Osteocyte (in vitro differentiated cells): Measurements from ENCODE around the gene PNLIP. TPM values are rescaled to one million over a fixed set of nuclear protein-coding genes. Genes with fewer than 3 reads are reported as not detected.

Experiments used
- DNase-seq: peaks from one replicate; pipeline ENCODE4 v3.0.0; 2021; ENCODE audit warnings: mixed read lengths; ENCODE audit not compliant: unreplicated experiment; ENCODE audit errors: extremely low spot score
- H3K27ac Mint-ChIP-seq: one replicate; pipeline ENCODE4 v1.8.0; 2021; ENCODE audit warnings: mild to moderate bottlenecking, mixed read lengths; ENCODE audit not compliant: unreplicated experiment
- H3K27me3 Mint-ChIP-seq: one replicate; pipeline ENCODE4 v1.8.0; 2021; ENCODE audit warnings: mixed read lengths; ENCODE audit not compliant: unreplicated experiment
- H3K36me3 Mint-ChIP-seq: one replicate; pipeline ENCODE4 v1.8.0; 2021; ENCODE audit warnings: mixed read lengths; ENCODE audit not compliant: unreplicated experiment
- H3K4me1 Mint-ChIP-seq: one replicate; pipeline ENCODE4 v1.8.0; 2021; ENCODE audit warnings: mixed read lengths; ENCODE audit not compliant: unreplicated experiment
- H3K4me3 Mint-ChIP-seq: one replicate; pipeline ENCODE4 v1.8.0; 2021; ENCODE audit warnings: mild to moderate bottlenecking, moderate library complexity, mixed read lengths; ENCODE audit not compliant: unreplicated experiment
- H3K9me3 Mint-ChIP-seq: one replicate; pipeline ENCODE4 v1.8.0; 2021; ENCODE audit warnings: mixed read lengths; ENCODE audit not compliant: unreplicated experiment
- total RNA-seq: library from RNA; stranded (reverse); gene quantifications from 2 replicates; pipeline ENCODE4 v1.2.1, GENCODE V29; 2021
- TF ChIP-seq, protein P1 (sequence below): fragments of 200-600 bp; sonication (generic); IDR thresholded peaks from 2 replicates; pipeline ENCODE4 v1.5.0; 2021; ENCODE audit warnings: antibody characterized with exemption, mild to moderate bottlenecking, moderate library complexity

Gene PNLIP
- total RNA-seq, 1 donor from 2014 or later = not detected

DNA sequence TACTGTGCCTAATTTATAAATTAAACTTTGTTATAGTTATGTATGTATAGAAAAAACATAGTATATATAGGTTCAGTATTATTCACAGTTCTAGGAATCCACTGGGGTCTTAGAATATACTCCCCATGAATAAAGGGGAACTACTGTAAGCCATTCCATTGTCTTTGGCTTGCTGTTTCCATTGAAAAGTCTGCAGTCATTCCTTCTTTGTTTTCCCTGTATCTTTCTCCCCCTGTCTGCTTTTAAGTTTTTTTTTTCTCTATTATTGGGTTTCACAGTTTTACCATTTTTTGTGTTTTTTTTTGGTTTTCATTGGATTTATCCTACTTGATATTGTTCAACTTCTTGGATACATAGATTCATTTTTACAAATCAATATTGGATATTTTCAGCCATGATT is 6.7 kb upstream of the PNLIP start:
- no peak for DNase-seq
- Mint-ChIP-seq H3K27me3 (peaks cover 2% of the 10 kb centered on the region), H3K27ac (no peak overlapping the region), H3K36me3 (no peaks in the 10 kb centered on the region), H3K4me3 (no peak overlapping the region), H3K9me3 (peaks cover 5% of the 10 kb centered on the region), H3K4me1 (no peaks in the 10 kb centered on the region)
- TF ChIP-seq, protein P1, sequence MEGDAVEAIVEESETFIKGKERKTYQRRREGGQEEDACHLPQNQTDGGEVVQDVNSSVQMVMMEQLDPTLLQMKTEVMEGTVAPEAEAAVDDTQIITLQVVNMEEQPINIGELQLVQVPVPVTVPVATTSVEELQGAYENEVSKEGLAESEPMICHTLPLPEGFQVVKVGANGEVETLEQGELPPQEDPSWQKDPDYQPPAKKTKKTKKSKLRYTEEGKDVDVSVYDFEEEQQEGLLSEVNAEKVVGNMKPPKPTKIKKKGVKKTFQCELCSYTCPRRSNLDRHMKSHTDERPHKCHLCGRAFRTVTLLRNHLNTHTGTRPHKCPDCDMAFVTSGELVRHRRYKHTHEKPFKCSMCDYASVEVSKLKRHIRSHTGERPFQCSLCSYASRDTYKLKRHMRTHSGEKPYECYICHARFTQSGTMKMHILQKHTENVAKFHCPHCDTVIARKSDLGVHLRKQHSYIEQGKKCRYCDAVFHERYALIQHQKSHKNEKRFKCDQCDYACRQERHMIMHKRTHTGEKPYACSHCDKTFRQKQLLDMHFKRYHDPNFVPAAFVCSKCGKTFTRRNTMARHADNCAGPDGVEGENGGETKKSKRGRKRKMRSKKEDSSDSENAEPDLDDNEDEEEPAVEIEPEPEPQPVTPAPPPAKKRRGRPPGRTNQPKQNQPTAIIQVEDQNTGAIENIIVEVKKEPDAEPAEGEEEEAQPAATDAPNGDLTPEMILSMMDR = no peak

DNA sequence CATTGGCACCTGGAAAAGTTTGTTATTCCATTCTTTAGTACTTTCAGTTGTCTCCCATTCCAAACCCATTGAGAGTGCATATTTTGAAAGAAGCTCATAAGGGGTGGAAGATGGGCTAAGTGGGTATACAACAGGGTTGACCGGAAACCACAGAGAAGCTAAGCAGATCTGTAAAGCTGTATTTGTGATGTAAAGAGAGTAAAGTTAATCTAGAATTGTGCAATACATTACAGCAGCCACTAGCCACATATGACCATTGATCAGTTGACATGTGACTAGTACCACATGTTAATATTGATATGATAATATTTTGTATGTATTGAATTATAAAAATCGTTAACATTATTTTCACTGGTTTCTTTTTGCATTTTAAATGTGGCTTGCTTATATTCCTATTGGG is 4.9 kb upstream of the PNLIP start:
- peaks cover under 1% of the 10 kb centered on the region for H3K9me3 Mint-ChIP-seq
- H3K27me3 Mint-ChIP-seq = peaks cover 5% of the 10 kb centered on the region
- H3K4me1 Mint-ChIP-seq = no peaks in the 10 kb centered on the region
- TF ChIP-seq, protein P1 = no peak
- H3K27ac Mint-ChIP-seq = no peak overlapping the region
- H3K4me3 Mint-ChIP-seq = no peak overlapping the region
- H3K36me3 Mint-ChIP-seq = no peaks in the 10 kb centered on the region
- no peak for DNase-seq

DNA sequence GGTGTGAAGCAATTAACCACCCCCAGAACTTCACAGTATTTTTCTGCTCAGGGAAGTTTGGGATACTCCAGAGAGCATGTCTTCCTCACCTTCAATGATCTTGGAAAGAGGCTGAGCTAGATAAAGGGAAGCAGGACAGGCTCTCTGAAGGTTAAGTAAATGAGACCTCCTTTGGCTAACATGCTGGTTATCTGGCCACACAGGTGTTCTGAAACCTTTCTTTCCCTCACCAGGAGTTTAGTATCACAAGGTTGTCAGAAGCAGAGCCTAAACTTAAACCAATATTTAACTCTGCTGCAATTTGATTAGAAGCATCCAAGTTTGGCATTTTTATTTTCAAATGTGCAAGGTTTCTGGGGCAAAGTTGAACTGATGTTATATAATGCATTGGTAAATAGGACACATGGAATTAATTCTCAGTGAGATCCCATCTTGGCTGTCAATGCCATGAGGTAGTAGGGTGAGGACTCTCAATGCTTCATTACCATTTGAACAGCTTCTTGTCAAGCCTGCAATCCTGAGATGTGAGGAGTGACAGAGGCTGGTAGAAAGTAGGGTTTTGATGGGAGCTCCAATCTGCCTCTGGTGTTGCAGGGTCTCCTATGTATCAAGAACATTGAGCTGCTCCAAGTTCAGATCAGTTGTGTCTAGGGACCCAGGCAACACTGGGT is 3.6 kb upstream of the PNLIP start:
- DNase-seq = no peak
- Mint-ChIP-seq H3K4me3 (no peak overlapping the region), H3K36me3 (no peaks in the 10 kb centered on the region), H3K27me3 (peaks cover 8% of the 10 kb centered on the region), H3K9me3 (no peaks in the 10 kb centered on the region), H3K27ac (no peak overlapping the region), H3K4me1 (no peaks in the 10 kb centered on the region)
- TF ChIP-seq, protein P1 = no peak

DNA sequence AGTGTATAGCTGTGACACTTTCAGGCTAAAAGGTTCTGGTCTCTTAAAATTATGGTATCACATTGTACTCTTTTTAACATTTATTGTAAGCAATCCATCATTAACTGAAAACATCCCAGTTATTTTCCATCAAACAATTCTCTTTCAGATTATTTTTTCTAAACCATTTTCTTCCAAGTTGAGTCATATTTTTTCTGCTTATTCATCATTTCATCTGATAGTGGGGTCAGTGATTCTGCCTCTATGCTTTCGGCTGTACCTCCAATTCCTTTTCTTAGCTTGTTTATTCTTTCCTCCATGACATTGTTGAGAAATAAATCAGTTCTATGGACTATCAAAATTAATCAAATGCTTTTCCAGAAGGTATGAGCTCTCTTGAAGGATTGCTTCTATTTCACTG is 609 bp upstream of the PNLIP start:
- Mint-ChIP-seq H3K27ac (no peak overlapping the region), H3K27me3 (peaks cover 6% of the 10 kb centered on the region), H3K9me3 (no peaks in the 10 kb centered on the region), H3K4me3 (no peak overlapping the region), H3K4me1 (no peaks in the 10 kb centered on the region), H3K36me3 (no peaks in the 10 kb centered on the region)
- TF ChIP-seq, protein P1 = no peak
- no peak for DNase-seq

DNA sequence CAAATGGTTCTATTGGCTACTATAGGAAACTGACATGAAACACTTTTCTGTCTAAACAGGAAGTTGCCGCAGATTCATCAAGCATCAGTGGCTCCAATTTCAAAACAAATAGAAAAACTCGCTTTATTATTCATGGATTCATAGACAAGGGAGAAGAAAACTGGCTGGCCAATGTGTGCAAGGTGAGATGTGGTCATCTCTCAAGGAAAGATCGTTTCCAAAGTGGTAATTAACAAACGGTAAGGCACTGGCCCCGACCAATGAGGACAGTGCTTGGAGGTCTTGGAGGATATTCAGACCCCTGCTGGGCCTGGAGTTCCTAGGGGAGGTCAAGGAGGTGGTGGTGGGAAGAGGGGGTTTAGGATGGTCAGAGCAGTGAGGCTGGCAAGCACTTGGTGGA is 2.6 kb downstream of the PNLIP start:
- Mint-ChIP-seq H3K4me3 (no peak overlapping the region), H3K9me3 (no peaks in the 10 kb centered on the region), H3K36me3 (no peaks in the 10 kb centered on the region), H3K27ac (no peak overlapping the region), H3K4me1 (no peaks in the 10 kb centered on the region), H3K27me3 (peaks cover 6% of the 10 kb centered on the region)
- DNase-seq = no peak
- TF ChIP-seq, protein P1 = no peak
